ENCODE measurements around the gene DHCR7.

The DHCR7 gene

GRCh38 chr11:71395774-71396173 lies 52.4 kb downstream of the DHCR7 start:
- Histone ChIP-seq H2BK120ac (ENCODE audit: insufficient read depth, low read length, poor library complexity) (no peak overlapping the region), H2BK5ac (ENCODE audit: low read depth, low read length, poor library complexity) (no peak overlapping the region), H4K8ac (ENCODE audit: low read depth, low read length) (no peak overlapping the region), H3K9me3 (ENCODE audit: insufficient read depth, low read depth, low read length) (peaks cover 3% of the 10 kb centered on the region), H3K23ac (ENCODE audit: low read length) (no peak overlapping the region), H3K27me3 (ENCODE audit: insufficient read depth, low read length) (no peaks in the 10 kb centered on the region), H3K4me1 (ENCODE audit: control insufficient read depth in 1 of 2, insufficient read depth in 2 of 2, low read length in 2 of 2) (no peaks in the 10 kb centered on the region), H3K4me2 (ENCODE audit: low read length) (no peak overlapping the region), H3K4me3 (ENCODE audit: low read depth, low read length) (no peak overlapping the region), H4K12ac (ENCODE audit: low read depth, low read length) (no peak overlapping the region), H3K27ac (ENCODE audit: low read depth, low read length) (no peak overlapping the region), H3K79me1 (ENCODE audit: low read length) (no peaks in the 10 kb centered on the region), H2BK12ac (ENCODE audit: low read length) (no peak overlapping the region), H3K14ac (ENCODE audit: low read length) (no peak overlapping the region), H2AFZ (ENCODE audit: insufficient read depth, low read length, poor library complexity) (no peak overlapping the region), H4K91ac (ENCODE audit: low read depth, low read length) (no peak overlapping the region), H3K4ac (ENCODE audit: low read depth, low read length) (no peak overlapping the region), H3K18ac (ENCODE audit: low read length) (no peak overlapping the region), H3K9ac (ENCODE audit: low read length) (no peak overlapping the region), H3K36me3 (ENCODE audit: control insufficient read depth in 1 of 2, insufficient read depth in 2 of 2, low read length in 2 of 2) (no peaks in the 10 kb centered on the region), H2AK5ac (ENCODE audit: low read length) (no peak overlapping the region), H3K79me2 (ENCODE audit: control insufficient read depth, insufficient read depth, low read length, poor library complexity) (no peaks in the 10 kb centered on the region)
- no peak for DNase-seq
- WGBS (ENCODE audit: extremely low coverage, insufficient coverage, insufficient read length) = no CpG with 5 or more reads among the region's 7 CpGs

GRCh38 chr11:71395263-71395560 lies 53.0 kb downstream of the DHCR7 start:
- no peaks in the 10 kb centered on the region for H3K27me3 ChIP-seq (ENCODE audit: insufficient read depth, low read length)
- no peak overlapping the region for H3K23ac ChIP-seq (ENCODE audit: low read length)
- H3K18ac ChIP-seq (ENCODE audit: low read length) = no peak overlapping the region
- H3K4me1 ChIP-seq (ENCODE audit: control insufficient read depth in 1 of 2, insufficient read depth in 2 of 2, low read length in 2 of 2) = no peaks in the 10 kb centered on the region
- DNase-seq = no peak
- no peak overlapping the region for H3K27ac ChIP-seq (ENCODE audit: low read depth, low read length)
- H3K9me3 ChIP-seq (ENCODE audit: insufficient read depth, low read depth, low read length) = peaks cover 3% of the 10 kb centered on the region
- H4K91ac ChIP-seq (ENCODE audit: low read depth, low read length) = no peak overlapping the region
- H2AK5ac ChIP-seq (ENCODE audit: low read length) = no peak overlapping the region
- H3K4ac ChIP-seq (ENCODE audit: low read depth, low read length) = no peak overlapping the region
- no CpG with 5 or more reads among the region's 7 CpGs for WGBS (ENCODE audit: extremely low coverage, insufficient coverage, insufficient read length)
- H2BK120ac ChIP-seq (ENCODE audit: insufficient read depth, low read length, poor library complexity) = no peak overlapping the region
- H3K79me2 ChIP-seq (ENCODE audit: control insufficient read depth, insufficient read depth, low read length, poor library complexity) = no peaks in the 10 kb centered on the region
- H4K8ac ChIP-seq (ENCODE audit: low read depth, low read length) = no peak overlapping the region
- no peak overlapping the region for H3K4me3 ChIP-seq (ENCODE audit: low read depth, low read length)
- no peak overlapping the region for H3K14ac ChIP-seq (ENCODE audit: low read length)
- H3K4me2 ChIP-seq (ENCODE audit: low read length) = no peak overlapping the region
- no peak overlapping the region for H2BK5ac ChIP-seq (ENCODE audit: low read depth, low read length, poor library complexity)
- no peak overlapping the region for H4K12ac ChIP-seq (ENCODE audit: low read depth, low read length)
- H3K79me1 ChIP-seq (ENCODE audit: low read length) = no peaks in the 10 kb centered on the region
- no peak overlapping the region for H3K9ac ChIP-seq (ENCODE audit: low read length)
- no peak overlapping the region for H2AFZ ChIP-seq (ENCODE audit: insufficient read depth, low read length, poor library complexity)
- H3K36me3 ChIP-seq (ENCODE audit: control insufficient read depth in 1 of 2, insufficient read depth in 2 of 2, low read length in 2 of 2) = no peaks in the 10 kb centered on the region
- no peak overlapping the region for H2BK12ac ChIP-seq (ENCODE audit: low read length)

- H3K4me2 ChIP-seq (ENCODE audit: low read length) = no peak overlapping the region
- H3K36me3 ChIP-seq (ENCODE audit: control insufficient read depth in 1 of 2, insufficient read depth in 2 of 2, low read length in 2 of 2) = no peaks in the 10 kb centered on the region
These were observed 54.9 kb downstream of the DHCR7 start for GRCh38 chr11:71393283-71393682.

GRCh38 chr11:71391796-71392195 lies 56.4 kb downstream of the DHCR7 start:
- no peaks in the 10 kb centered on the region for H3K27me3 ChIP-seq (ENCODE audit: insufficient read depth, low read length)
- H2BK5ac ChIP-seq (ENCODE audit: low read depth, low read length, poor library complexity) = no peak overlapping the region
- no peak overlapping the region for H2BK120ac ChIP-seq (ENCODE audit: insufficient read depth, low read length, poor library complexity)
- H3K4ac ChIP-seq (ENCODE audit: low read depth, low read length) = no peak overlapping the region
- no peaks in the 10 kb centered on the region for H3K4me1 ChIP-seq (ENCODE audit: control insufficient read depth in 1 of 2, insufficient read depth in 2 of 2, low read length in 2 of 2)
- no CpG with 5 or more reads among the region's 8 CpGs for WGBS (ENCODE audit: extremely low coverage, insufficient coverage, insufficient read length)
- no peak overlapping the region for H3K9ac ChIP-seq (ENCODE audit: low read length)
- H2AK5ac ChIP-seq (ENCODE audit: low read length) = no peak overlapping the region
- no peak overlapping the region for H2AFZ ChIP-seq (ENCODE audit: insufficient read depth, low read length, poor library complexity)
- H3K18ac ChIP-seq (ENCODE audit: low read length) = no peak overlapping the region
- no peak overlapping the region for H4K91ac ChIP-seq (ENCODE audit: low read depth, low read length)
- H3K36me3 ChIP-seq (ENCODE audit: control insufficient read depth in 1 of 2, insufficient read depth in 2 of 2, low read length in 2 of 2) = no peaks in the 10 kb centered on the region
- H3K4me2 ChIP-seq (ENCODE audit: low read length) = no peak overlapping the region
- H4K8ac ChIP-seq (ENCODE audit: low read depth, low read length) = no peak overlapping the region
- H3K4me3 ChIP-seq (ENCODE audit: low read depth, low read length) = no peak overlapping the region
- no peak overlapping the region for H3K14ac ChIP-seq (ENCODE audit: low read length)
- peaks cover 14% of the 10 kb centered on the region for H3K9me3 ChIP-seq (ENCODE audit: insufficient read depth, low read depth, low read length)
- H3K23ac ChIP-seq (ENCODE audit: low read length) = no peak overlapping the region
- no peak overlapping the region for H2BK12ac ChIP-seq (ENCODE audit: low read length)
- no peak overlapping the region for H3K27ac ChIP-seq (ENCODE audit: low read depth, low read length)
- DNase-seq = no peak
- H3K79me2 ChIP-seq (ENCODE audit: control insufficient read depth, insufficient read depth, low read length, poor library complexity) = no peaks in the 10 kb centered on the region
- no peaks in the 10 kb centered on the region for H3K79me1 ChIP-seq (ENCODE audit: low read length)
- H4K12ac ChIP-seq (ENCODE audit: low read depth, low read length) = no peak overlapping the region

More at GRCh38 chr11:71393283-71393682, 54.9 kb downstream of the DHCR7 start:
- Histone ChIP-seq H3K4me1 (ENCODE audit: control insufficient read depth in 1 of 2, insufficient read depth in 2 of 2, low read length in 2 of 2) (no peaks in the 10 kb centered on the region), H3K9me3 (ENCODE audit: insufficient read depth, low read depth, low read length) (peaks cover 4% of the 10 kb centered on the region), H3K79me2 (ENCODE audit: control insufficient read depth, insufficient read depth, low read length, poor library complexity) (no peaks in the 10 kb centered on the region), H4K12ac (ENCODE audit: low read depth, low read length) (no peak overlapping the region), H3K27me3 (ENCODE audit: insufficient read depth, low read length) (no peaks in the 10 kb centered on the region), H2BK120ac (ENCODE audit: insufficient read depth, low read length, poor library complexity) (no peak overlapping the region), H3K18ac (ENCODE audit: low read length) (no peak overlapping the region), H2AFZ (ENCODE audit: insufficient read depth, low read length, poor library complexity) (no peak overlapping the region), H2BK5ac (ENCODE audit: low read depth, low read length, poor library complexity) (no peak overlapping the region), H3K4me3 (ENCODE audit: low read depth, low read length) (no peak overlapping the region), H3K4ac (ENCODE audit: low read depth, low read length) (no peak overlapping the region), H3K79me1 (ENCODE audit: low read length) (no peaks in the 10 kb centered on the region), H2AK5ac (ENCODE audit: low read length) (no peak overlapping the region), H2BK12ac (ENCODE audit: low read length) (no peak overlapping the region), H3K14ac (ENCODE audit: low read length) (no peak overlapping the region), H3K23ac (ENCODE audit: low read length) (no peak overlapping the region), H4K8ac (ENCODE audit: low read depth, low read length) (no peak overlapping the region), H4K91ac (ENCODE audit: low read depth, low read length) (no peak overlapping the region), H3K9ac (ENCODE audit: low read length) (no peak overlapping the region), H3K27ac (ENCODE audit: low read depth, low read length) (no peak overlapping the region)
- DNase-seq = no peak
- WGBS (ENCODE audit: extremely low coverage, insufficient coverage, insufficient read length) = no CpG with 5 or more reads among the region's 2 CpGs
